ENCODE data around the gene ASIC5. TPM values are rescaled to one million over a fixed set of nuclear protein-coding genes. Genes with fewer than 3 reads are reported as not detected.

Gene ASIC5
- polyA plus RNA-seq, 1 of the 3 experiments (the other 2 are of a cell fraction), result not detected

DNA sequence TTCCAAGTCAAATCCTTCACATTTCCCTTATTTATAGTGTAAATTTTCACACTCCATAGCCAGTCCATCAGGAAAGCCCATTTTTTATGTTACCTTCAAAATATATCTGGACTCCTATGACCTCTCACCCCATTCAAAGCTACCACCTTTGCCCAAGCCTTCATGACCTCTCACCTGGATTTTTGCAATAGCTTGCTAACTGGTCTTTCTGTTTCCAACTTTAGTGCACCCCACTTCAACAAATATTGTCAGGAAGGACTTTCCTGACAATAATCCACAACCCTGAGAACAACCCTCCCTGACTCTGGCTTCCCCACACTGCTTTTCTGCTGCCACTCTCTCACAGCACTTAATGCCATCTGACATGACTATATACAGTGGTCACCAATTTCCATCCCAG lies 33.4 kb downstream of the ASIC5 start:
- Histone ChIP-seq H3K27me3 (ENCODE audit: insufficient read depth) (no peaks in the 10 kb centered on the region), H4K20me1 (ENCODE audit: insufficient read depth) (no peaks in the 10 kb centered on the region), H2AFZ (ENCODE audit: low read depth) (no peak overlapping the region), H3K27ac (ENCODE audit: low read depth in 2 of 2, low read length in 1 of 2) (no peak overlapping the region), H3K4me1 (ENCODE audit: control insufficient read depth in 1 of 2, insufficient read depth in 2 of 2, low read depth in 1 of 2, low read length in 1 of 2) (peaks cover 0 to 2% of the 10 kb centered on the region in 2 experiments; a peak in 2 of 4 replicates), H3K4me3 (ENCODE audit: low read depth in 2 of 2, low read length in 1 of 2) (no peak overlapping the region), H3K9me3 (no peaks in the 10 kb centered on the region), H3K79me2 (ENCODE audit: insufficient read depth) (no peaks in the 10 kb centered on the region), H3K36me3 (replicated peaks in 1 of 2; ENCODE audit: control insufficient read depth in 1 of 2, insufficient read depth in 2 of 2, low read length in 1 of 2) (no peaks in the 10 kb centered on the region), H3K9ac (no peak overlapping the region), H3F3A (replicated peaks; ENCODE audit: insufficient read depth) (no peaks in the 10 kb centered on the region), H3K4me2 (no peak overlapping the region), H3K9me2 (no peaks in the 10 kb centered on the region)
- DNase-seq, result no peak
- POLR2A ChIA-PET, result no interaction called here
- TF ChIP-seq TEAD4 (IDR thresholded peaks at IDR 0.05; ENCODE audit: borderline replicate concordance, insufficient read depth) (no peak), EZH2phosphoT487 (IDR thresholded peaks at IDR 0.05; ENCODE audit: borderline replicate concordance, low read depth) (no peak), FOXJ3 (CRISPR knock-in tag; IDR thresholded peaks at IDR 0.05) (no peak)
- CTCF ChIA-PET, result interaction anchor here (1.3 to 1.4 kb wide), 2 partner anchors 16 to 120 kb away, joined by 4 to 5 read pairs; no protein-coding TSS in a partner anchor

DNA sequence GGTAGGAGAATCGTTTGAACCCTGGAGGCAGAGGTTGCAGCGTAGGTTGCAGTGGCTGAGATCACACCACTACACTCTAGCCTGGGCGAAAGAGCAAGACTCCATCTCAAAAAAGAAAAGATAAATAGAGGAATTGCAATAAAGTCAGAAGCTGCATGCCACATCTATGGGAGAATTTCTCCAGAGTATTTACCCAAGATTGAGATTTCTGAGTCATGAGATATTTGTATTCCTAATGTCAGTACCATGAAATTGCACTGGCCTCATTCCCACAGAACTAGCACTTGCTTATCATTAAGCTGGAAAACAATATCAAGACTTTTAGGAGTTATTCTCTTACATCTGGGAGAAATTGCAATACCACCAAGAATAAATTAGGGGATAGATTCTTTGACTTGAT lies 37.4 kb downstream of the ASIC5 start:
- H3K4me3 ChIP-seq (ENCODE audit: low read depth in 2 of 2, low read length in 1 of 2), result no peak overlapping the region
- 46% methylated on average over 3 of the region's 3 CpGs for WGBS (ENCODE audit: low lambda C conversion rate)
- no peak overlapping the region for H3K27ac ChIP-seq (ENCODE audit: low read depth in 2 of 2, low read length in 1 of 2)
- H4K20me1 ChIP-seq (ENCODE audit: insufficient read depth), result no peaks in the 10 kb centered on the region
- CTCF ChIA-PET, result interaction anchor here (1.4 kb wide), 1 partner anchor 20 kb away, joined by 3 read pairs; no protein-coding TSS in a partner anchor
- DNase-seq, result no peak
- POLR2A ChIA-PET, result no interaction called here
- H3K79me2 ChIP-seq (ENCODE audit: insufficient read depth), result no peaks in the 10 kb centered on the region
- no peaks in the 10 kb centered on the region for H3F3A ChIP-seq (replicated peaks; ENCODE audit: insufficient read depth)
- no peaks in the 10 kb centered on the region for H3K36me3 ChIP-seq (replicated peaks in 1 of 2; ENCODE audit: control insufficient read depth in 1 of 2, insufficient read depth in 2 of 2, low read length in 1 of 2)
- H3K27me3 ChIP-seq (ENCODE audit: insufficient read depth), result no peaks in the 10 kb centered on the region
- TF ChIP-seq CHD2 (IDR thresholded peaks at IDR 0.05; ENCODE audit: low read length, partially characterized antibody) (no peak), EZH2phosphoT487 (IDR thresholded peaks at IDR 0.05; ENCODE audit: borderline replicate concordance, low read depth) (no peak), GABPA (IDR thresholded peaks at IDR 0.05; ENCODE audit: low read depth) (no peak), NRF1 (IDR thresholded peaks at IDR 0.05; ENCODE audit: low read depth, low read length) (no peak), SIN3A (IDR thresholded peaks at IDR 0.05; ENCODE audit: borderline replicate concordance, low read depth, low read length) (no peak), FOXJ3 (CRISPR knock-in tag; IDR thresholded peaks at IDR 0.05) (no peak), TAF1 (IDR thresholded peaks at IDR 0.05; ENCODE audit: borderline replicate concordance, low read depth, low read length) (no peak), MEF2A (IDR thresholded peaks at IDR 0.05; ENCODE audit: borderline replicate concordance, low read depth) (no peak), JUND (IDR thresholded peaks at IDR 0.05) (no peak), ELF1 (IDR thresholded peaks at IDR 0.05) (no peak), TEAD4 (IDR thresholded peaks at IDR 0.05; ENCODE audit: borderline replicate concordance, insufficient read depth) (no peak), GATA2 (CRISPR knock-in tag; IDR thresholded peaks at IDR 0.05) (no peak), RFX5 (IDR thresholded peaks at IDR 0.05; ENCODE audit: low read length) (no peak), MXI1 (IDR thresholded peaks at IDR 0.05; ENCODE audit: low read depth, low read length) (no peak), TCF12 (IDR thresholded peaks at IDR 0.05) (no peak), FOXM1 (IDR thresholded peaks at IDR 0.05; ENCODE audit: low read depth) (no peak), YY1 (IDR thresholded peaks at IDR 0.05; ENCODE audit: low read depth) (no peak)
- TF ChIP-seq, protein P1, sequence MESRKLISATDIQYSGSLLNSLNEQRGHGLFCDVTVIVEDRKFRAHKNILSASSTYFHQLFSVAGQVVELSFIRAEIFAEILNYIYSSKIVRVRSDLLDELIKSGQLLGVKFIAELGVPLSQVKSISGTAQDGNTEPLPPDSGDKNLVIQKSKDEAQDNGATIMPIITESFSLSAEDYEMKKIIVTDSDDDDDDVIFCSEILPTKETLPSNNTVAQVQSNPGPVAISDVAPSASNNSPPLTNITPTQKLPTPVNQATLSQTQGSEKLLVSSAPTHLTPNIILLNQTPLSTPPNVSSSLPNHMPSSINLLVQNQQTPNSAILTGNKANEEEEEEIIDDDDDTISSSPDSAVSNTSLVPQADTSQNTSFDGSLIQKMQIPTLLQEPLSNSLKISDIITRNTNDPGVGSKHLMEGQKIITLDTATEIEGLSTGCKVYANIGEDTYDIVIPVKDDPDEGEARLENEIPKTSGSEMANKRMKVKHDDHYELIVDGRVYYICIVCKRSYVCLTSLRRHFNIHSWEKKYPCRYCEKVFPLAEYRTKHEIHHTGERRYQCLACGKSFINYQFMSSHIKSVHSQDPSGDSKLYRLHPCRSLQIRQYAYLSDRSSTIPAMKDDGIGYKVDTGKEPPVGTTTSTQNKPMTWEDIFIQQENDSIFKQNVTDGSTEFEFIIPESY (IDR thresholded peaks at IDR 0.05; ENCODE audit: borderline replicate concordance, low read depth), result no peak
- TF ChIP-seq, protein P2, sequence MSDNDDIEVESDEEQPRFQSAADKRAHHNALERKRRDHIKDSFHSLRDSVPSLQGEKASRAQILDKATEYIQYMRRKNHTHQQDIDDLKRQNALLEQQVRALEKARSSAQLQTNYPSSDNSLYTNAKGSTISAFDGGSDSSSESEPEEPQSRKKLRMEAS (IDR thresholded peaks at IDR 0.05; ENCODE audit: low read depth), result no peak
- TF ChIP-seq, protein P3, sequence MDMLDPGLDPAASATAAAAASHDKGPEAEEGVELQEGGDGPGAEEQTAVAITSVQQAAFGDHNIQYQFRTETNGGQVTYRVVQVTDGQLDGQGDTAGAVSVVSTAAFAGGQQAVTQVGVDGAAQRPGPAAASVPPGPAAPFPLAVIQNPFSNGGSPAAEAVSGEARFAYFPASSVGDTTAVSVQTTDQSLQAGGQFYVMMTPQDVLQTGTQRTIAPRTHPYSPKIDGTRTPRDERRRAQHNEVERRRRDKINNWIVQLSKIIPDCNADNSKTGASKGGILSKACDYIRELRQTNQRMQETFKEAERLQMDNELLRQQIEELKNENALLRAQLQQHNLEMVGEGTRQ (IDR thresholded peaks at IDR 0.05; ENCODE audit: borderline replicate concordance, low read depth, low read length), result no peak
- H3K9me2 ChIP-seq, result no peaks in the 10 kb centered on the region
- no peak overlapping the region for H3K9ac ChIP-seq
- H3K9me3 ChIP-seq, result no peaks in the 10 kb centered on the region
- H3K4me1 ChIP-seq (ENCODE audit: control insufficient read depth in 1 of 2, insufficient read depth in 2 of 2, low read depth in 1 of 2, low read length in 1 of 2), result peaks cover 0 to 2% of the 10 kb centered on the region in 2 experiments; a peak in 2 of 4 replicates
- H3K4me2 ChIP-seq, result no peak overlapping the region
- no peak overlapping the region for H2AFZ ChIP-seq (ENCODE audit: low read depth)
